LNCaP clone FGC (cell line): Measurements from ENCODE around the gene KRTAP12-3.
"Not testable (repeated sequence)": the region's sequence is repeated elsewhere in the genome, so short reads cannot be mapped to it uniquely, and the experiment has no call there.

Experiments used
- DNase-seq: peaks from one replicate; pipeline ENCODE4 v3.0.0-alpha.2; 2011; ENCODE audit warnings: low read depth
- H3K4me3 ChIP-seq: 2 replicates; pipeline ENCODE4 v1.5.1; 2011; ENCODE audit warnings: mild to moderate bottlenecking, low read depth, low read length, control low read depth
- TF ChIP-seq, protein P1 (sequence below): IDR thresholded peaks from 2 replicates; pipeline ENCODE4 v1.5.1; 2012; ENCODE audit warnings: mild to moderate bottlenecking; ENCODE audit not compliant: control insufficient read depth, insufficient read depth; ENCODE audit errors: extremely low read depth

The KRTAP12-3 gene

DNA sequence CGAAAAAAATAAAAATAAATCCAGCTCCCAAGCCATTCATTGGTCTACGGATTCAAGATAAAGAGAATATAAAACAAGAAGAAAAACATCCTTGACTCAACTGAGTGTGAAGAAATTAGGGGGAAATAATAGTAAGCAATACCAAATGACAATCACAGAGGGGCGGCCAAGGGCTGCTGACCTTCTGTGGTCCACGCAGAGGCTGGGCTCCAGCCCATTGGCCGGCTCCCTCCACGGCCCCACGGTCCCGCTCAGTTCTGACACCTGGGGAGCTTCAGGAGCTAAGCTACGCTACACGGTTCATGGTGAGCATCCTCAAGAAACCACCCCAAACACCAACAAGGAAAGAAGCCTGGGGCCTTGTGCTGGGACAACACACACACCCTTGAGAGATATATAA lies 38.8 kb downstream of the KRTAP12-3 start:
- DNase-seq, result no peak
- TF ChIP-seq, protein P1, sequence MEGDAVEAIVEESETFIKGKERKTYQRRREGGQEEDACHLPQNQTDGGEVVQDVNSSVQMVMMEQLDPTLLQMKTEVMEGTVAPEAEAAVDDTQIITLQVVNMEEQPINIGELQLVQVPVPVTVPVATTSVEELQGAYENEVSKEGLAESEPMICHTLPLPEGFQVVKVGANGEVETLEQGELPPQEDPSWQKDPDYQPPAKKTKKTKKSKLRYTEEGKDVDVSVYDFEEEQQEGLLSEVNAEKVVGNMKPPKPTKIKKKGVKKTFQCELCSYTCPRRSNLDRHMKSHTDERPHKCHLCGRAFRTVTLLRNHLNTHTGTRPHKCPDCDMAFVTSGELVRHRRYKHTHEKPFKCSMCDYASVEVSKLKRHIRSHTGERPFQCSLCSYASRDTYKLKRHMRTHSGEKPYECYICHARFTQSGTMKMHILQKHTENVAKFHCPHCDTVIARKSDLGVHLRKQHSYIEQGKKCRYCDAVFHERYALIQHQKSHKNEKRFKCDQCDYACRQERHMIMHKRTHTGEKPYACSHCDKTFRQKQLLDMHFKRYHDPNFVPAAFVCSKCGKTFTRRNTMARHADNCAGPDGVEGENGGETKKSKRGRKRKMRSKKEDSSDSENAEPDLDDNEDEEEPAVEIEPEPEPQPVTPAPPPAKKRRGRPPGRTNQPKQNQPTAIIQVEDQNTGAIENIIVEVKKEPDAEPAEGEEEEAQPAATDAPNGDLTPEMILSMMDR, result no peak
- no peak overlapping the region for H3K4me3 ChIP-seq

DNA sequence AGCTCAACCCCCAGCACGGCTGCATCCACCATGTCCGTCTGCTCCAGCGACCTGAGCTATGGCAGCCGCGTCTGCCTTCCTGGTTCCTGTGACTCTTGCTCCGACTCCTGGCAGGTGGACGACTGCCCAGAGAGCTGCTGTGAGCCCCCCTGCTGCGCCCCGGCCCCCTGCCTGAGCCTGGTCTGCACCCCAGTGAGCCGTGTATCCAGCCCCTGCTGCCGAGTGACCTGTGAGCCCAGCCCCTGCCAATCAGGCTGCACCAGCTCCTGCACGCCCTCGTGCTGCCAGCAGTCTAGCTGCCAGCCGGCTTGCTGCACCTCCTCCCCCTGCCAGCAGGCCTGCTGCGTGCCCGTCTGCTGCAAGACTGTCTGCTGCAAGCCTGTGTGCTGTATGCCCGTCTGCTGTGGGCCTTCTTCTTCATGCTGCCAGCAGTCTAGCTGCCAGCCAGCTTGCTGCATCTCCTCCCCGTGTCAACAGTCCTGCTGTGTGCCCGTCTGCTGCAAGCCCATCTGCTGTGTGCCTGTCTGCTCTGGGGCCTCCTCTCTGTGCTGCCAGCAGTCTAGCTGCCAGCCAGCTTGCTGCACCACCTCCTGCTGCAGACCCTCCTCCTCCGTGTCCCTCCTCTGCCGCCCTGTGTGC lies 39.6 kb downstream of the KRTAP12-3 start, which contains the start of gene KRTAP10-12:
TSS of gene KRTAP10-12 (plus strand) at position 1 of the 639 bp plus-strand sequence. CDS start at position 31, 30 bp downstream.
- DNase-seq, H3K4me3 ChIP-seq: not testable (repeated sequence)

DNA sequence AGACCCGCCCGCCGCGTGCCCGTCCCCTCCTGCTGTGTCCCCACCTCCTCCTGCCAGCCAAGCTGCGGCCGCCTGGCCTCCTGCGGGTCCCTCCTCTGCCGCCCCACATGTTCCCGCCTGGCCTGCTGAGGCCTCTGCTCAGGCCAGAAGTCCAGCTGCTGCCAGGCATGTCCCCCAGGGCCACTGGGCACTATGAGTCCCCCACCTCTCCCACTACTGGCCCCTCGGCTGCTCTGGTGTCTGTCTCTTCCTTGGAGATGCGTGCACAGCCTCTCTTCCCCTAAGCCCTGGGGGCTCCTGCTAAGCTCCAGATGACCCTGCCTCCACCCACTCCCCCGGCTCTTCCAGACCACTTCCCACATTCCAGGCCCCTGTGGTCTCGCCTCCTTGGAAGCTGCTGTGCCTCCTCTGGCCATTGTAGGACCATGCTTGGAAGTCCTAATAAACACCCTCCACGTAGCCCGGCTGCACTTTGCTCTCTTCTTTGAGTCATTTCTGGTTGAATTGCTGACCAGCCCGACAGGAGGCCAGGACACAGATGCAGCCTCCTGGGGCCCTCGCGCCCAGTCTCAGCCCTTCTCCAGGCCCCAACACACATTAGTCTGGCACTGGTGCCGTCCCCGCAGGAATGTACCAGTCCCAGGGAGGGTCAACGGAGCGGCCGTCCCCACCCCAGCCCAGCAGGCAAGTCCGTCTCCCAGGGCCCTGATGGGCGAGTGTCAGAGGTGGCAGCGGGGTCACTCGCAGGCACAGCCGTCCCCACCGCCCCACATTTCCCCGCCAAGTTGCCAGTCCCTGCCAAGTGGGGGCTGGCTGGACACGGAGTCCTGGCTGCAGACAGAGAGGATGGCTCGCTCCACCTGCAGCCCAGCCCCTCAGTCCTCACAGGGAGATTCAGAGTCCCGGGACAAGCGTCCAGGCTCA lies 40.3 kb downstream of the KRTAP12-3 start:
- TF ChIP-seq, protein P1, result no peak
- DNase-seq, result no peak
- no peak overlapping the region for H3K4me3 ChIP-seq

DNA sequence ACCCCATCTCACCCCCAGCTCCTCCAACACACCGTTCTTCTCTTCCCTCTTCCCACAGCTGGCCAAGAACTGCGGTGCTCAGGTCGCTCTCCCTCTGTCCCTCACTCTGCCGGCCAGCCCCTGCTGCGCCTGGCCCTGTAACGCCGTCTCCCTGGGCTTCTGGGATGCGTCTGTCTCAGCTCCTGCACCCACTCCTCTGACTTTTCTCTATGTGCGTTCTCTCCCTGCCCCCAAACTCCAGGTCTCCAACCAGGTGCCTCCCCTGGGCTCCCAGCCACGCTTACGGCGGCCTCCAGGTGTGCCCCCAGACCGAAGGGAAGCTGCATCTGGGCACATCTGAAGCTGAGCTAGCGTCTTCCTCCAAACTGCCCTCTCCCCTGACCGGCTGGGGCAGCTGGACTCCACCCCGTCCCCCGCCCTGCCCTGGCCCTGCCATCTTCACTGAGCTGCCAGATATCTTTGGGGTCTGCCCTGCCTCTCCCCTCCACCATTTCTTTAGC lies 41.8 kb downstream of the KRTAP12-3 start:
- H3K4me3 ChIP-seq, result no peak overlapping the region
- TF ChIP-seq, protein P1, result no peak
- no peak for DNase-seq

DNA sequence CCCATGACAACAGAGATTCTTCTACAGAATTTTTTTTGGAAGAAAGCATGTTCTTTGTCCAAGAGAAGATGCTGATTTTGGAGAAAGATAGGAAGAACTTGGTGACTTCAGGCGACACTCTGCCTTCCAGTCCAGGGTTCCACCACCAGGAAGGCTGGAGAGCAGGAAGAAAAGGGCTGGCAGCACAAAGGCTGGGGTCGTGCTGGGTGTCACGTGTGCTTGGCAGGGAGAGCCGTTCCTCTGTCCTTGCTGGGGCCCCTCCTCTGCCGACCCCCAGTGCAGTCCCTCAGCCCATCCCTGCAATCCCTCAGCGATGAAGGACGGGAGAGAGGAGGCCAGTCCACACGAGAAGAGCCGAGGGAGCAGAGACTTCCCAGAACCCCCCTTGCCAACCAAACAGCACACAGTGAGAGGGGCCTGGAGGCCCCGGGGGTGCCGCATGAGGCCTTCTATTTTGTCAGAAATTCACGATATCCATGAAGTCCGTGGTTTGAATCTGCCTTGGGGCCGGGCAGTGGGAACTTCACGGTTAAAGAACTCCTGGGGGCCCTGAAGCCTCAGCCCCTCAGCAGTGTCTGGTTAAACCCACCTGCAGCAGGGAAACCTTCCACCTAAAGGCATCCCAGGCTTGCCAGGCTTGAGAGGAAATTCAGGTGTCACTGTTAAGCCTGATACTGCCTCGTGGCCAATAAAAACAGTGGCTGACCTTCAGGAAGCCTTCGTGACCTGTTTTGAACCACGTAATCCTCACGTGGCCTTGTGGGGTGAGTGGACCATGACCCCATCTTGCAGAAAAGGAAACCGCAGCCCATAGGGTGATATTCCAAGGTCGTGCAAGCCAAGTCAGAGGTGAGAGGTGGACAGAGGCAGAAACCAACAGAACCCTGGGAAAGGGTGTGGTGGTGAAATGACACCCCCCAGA lies 42.6 kb downstream of the KRTAP12-3 start:
- H3K4me3 ChIP-seq, result no peak overlapping the region
- no peak for DNase-seq
- TF ChIP-seq, protein P1, result no peak

DNA sequence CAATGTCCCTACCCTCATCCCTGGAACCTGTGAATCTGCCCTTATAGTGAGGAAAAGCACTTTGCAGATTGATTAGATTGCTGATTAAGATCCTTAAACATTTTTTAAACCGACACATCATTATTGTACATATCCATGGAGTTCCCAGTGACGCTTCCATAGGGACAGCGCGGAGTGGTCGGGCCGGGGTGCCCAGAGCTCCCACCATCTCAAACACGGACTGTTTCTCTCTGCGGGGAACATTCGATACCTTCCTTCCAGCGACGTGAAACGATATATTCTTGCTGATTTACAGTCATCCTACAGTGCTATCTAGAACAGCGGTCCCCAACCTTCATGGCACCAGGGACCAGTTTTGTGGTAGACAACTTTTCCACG lies 43.3 kb downstream of the KRTAP12-3 start:
- H3K4me3 ChIP-seq, result no peak overlapping the region
- TF ChIP-seq, protein P1, result no peak
- DNase-seq, result no peak
